NB4 (cell line): Measurements from ENCODE around the gene RBMS3.

Experiments
- TF ChIP-seq, protein P1 (sequence below): IDR thresholded peaks from one replicate; pipeline ENCODE4 v1.5.1; 2012; ENCODE audit warnings: low read depth, low read length
- TF ChIP-seq, protein P2 (sequence below): IDR thresholded peaks from 2 replicates; pipeline ENCODE4 v1.6.1; 2011; ENCODE audit warnings: low read depth, low read length

DNA sequence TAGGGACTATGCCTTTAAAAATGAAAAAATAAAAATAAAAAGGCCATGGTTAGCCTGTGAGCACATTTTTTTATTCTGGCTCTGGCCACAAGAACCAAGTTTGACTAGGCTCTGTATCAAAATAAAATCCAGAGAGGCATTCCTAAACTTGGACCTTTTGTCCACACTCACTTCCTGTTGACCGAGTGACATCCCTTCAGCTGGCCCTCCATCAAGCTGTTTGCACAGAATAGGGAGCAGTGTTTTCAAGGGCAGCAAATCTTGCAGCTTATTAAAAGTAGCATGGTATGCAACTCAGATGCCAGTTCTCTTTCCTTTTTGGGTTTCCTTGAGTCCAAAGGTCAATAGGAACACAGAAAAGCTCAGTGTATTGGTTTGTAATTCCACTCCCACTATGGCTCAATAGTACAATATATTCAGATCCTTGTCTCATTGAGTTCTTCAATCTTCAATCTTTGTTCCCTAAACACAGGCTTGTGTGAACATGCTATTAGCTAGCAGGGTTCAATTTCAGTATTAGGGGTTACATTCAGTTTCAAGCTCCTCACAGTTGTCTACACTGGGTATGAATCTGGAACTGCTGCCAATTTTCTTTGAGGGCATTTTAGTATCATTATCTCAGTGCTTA is 244.5 kb downstream of the RBMS3 start:
- TF ChIP-seq, protein P1, sequence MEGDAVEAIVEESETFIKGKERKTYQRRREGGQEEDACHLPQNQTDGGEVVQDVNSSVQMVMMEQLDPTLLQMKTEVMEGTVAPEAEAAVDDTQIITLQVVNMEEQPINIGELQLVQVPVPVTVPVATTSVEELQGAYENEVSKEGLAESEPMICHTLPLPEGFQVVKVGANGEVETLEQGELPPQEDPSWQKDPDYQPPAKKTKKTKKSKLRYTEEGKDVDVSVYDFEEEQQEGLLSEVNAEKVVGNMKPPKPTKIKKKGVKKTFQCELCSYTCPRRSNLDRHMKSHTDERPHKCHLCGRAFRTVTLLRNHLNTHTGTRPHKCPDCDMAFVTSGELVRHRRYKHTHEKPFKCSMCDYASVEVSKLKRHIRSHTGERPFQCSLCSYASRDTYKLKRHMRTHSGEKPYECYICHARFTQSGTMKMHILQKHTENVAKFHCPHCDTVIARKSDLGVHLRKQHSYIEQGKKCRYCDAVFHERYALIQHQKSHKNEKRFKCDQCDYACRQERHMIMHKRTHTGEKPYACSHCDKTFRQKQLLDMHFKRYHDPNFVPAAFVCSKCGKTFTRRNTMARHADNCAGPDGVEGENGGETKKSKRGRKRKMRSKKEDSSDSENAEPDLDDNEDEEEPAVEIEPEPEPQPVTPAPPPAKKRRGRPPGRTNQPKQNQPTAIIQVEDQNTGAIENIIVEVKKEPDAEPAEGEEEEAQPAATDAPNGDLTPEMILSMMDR: no peak
- TF ChIP-seq, protein P2, sequence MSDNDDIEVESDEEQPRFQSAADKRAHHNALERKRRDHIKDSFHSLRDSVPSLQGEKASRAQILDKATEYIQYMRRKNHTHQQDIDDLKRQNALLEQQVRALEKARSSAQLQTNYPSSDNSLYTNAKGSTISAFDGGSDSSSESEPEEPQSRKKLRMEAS: no peak
